Fibroblast of lung (primary cell): ENCODE data around the gene PRICKLE1.

ENCODE experiments used
- CTCF ChIP-seq, 2 donors: IDR thresholded peaks in 1 of 2; conservative IDR thresholded peaks in 1 of 2; 1 replicate in 1 of 2; 2 replicates in 1 of 2; pipeline ENCODE4 v1.5.1; 2011 to 2012; ENCODE audit warnings: low read length in 2 of 2, control low read depth in 1 of 2, inconsistent platforms in 1 of 2, low read depth in 1 of 2, mild to moderate bottlenecking in 1 of 2
- EZH2 ChIP-seq: IDR thresholded peaks from 2 replicates; pipeline ENCODE4 v1.5.1; 2012; ENCODE audit warnings: low read length, control low read depth, mild to moderate bottlenecking; ENCODE audit errors: missing control alignments

GRCh38 chr12:42482041-42482747 lies 107.4 kb downstream of the PRICKLE1 start:
- TF ChIP-seq CTCF (conservative IDR thresholded peaks at IDR 0.05 in 1 of 2, IDR thresholded peaks at IDR 0.05 in 1 of 2; ENCODE audit: low read depth in 1 of 2, low read length in 2 of 2), result no peak
- no peak for TF ChIP-seq EZH2
